G401.6 (cell line): ENCODE measurements around the gene GASK1A.
"Not testable (repeated sequence)": the region's sequence is repeated elsewhere in the genome, so short reads cannot be mapped to it uniquely, and the experiment has no call there.

Experiments
- FAIRE-seq: peaks from 2 replicates; lab custom pipeline; 2012; peaks lifted over from hg19 to GRCh38; lab: Jason Lieb, UNC

GASK1A gene

DNA sequence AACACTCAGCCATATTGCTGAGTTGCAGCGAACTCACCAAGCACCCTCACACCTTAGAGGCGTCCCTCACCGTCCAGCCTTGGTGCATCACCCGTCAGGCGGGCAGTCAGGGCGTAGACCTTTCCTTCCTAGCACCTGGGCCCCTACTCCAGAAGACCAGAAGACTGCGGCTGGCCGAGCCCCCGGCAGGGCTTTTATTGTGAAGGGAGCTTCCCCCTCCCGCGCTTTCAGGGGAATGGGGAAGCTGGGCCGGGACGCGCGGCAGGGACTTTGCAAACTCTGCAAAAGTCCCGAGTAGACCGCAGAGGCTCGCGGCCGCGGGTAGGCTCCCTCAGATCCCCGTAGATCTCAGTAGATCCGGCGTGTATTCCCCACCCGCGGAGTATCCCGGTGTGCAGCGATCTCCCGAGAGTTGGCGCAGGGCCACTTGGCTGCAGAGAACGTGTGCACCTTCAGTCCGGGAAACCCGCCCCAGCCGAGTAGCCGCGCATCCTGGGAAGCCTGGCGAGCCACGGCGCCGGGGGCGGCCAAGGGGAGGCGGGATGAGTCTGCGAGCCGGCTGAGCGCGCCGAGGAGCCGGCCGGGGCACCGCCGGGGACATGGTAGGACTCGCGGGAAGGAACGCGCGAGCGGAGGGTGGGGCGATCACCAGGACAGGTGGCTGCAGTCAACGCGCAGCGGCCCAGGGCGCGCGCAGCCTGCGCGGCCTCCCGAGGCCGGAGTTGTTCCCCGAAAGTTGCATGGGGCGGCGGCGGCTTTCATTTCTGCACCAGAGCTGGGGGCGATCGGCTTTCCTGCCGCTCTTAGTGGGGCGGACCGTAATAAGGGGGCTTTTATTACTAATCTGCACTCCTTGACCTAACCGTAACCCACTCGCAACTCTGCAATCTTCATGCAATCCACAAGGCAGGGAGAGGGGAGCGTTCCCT is at the start of gene GASK1A:
Gene GASK1A, plus strand, starts transcription at position 268 of the 929 bp plus-strand sequence. Its CDS starts 332 bp downstream, at position 600.
- no peak for FAIRE-seq

DNA sequence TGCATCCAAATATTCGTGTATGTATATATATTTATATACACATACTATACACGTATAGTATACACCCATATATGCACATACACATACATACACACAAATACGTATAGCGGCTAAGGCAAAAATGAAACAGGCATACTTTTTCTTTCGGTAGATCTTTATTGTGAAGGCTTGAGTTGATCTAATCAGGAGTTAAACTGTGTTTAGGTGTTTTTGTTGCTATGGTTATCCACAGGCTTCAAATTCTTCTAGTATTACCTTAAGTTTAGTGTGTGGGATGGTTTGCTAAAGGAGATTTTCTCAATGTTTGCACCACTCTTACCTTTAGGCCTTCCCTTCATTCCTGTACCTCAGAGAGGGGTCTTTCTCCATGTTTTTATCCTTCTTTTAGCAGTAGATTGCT is 45.0 kb upstream of the GASK1A start:
- FAIRE-seq, result no peak

DNA sequence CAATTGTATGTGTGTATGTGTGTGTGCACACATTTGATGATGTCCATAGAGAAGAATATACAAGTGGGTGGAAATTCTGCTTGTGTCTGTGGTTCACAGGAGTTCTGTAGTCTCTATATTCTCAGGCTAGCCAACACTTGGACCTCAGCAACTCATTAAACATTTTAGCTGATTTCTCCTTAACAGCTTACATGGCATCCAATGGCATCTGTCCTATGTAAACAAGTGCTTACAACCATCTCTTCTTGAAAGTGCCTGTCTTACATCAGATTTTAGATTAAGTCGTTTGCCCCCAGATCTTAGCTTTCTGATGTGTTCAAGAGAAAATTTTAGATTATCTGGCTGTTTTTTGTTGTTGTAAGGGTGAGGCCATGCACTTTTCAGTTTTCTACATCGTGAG is 44.2 kb upstream of the GASK1A start:
- no peak for FAIRE-seq

DNA sequence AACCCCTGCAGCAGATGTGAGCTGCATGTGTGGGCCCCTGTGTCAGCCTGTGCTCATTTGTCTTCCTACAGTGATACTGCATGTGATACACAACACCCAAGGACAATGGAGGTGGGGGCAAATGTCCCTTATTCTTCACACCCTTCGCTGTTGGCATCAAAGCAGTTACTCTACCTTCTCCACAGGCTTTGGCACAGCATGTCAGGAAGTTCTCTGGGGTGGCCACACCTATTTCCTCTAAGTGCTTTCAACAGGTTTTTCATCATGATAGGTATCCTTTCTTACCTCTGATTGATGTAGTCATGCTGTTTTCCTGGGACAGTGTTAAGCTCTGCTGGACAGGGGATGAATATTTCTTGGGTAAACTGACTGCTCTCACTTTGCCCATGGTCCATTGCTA is 43.6 kb upstream of the GASK1A start:
- FAIRE-seq, result no peak

DNA sequence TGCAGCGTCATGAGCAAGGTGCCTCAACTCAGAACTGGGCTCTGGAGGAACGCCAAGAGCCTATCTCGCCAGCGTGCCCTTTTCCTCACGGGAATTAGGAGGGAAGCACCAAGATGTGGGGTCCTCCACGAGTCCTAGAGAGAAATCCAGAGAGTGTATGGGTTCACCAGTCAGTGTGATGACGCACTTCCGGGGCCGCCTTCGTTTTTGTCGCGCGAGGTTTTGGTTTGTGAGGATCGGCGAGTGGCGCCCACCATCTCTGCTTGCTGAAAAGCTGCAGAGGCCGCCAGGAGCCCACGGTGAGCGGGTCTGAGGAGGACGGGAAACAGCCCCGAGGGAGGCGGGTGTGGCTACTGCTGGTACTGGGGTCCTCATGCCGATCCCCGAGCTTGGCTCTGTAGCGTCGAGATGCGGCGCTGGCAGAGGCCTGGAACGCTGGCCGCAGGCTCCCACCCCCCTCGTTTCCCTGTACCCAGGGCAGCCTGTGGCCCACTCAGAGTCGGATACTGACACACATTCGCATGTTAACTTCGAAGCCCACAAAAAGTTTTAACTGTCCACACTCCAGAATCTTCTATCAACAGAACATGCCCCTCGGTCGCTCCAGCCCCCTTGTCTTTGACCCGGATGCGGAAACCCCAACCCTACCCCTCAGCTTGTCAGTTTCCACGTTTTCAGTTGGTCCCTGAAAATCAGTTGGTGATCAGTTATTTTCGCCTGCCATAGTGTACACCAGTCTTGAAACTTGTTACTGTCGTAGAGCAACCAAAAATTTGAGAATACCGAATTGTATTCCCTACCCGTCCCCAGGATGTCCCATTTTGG is 42.7 kb upstream of the GASK1A start:
- FAIRE-seq, result no peak

DNA sequence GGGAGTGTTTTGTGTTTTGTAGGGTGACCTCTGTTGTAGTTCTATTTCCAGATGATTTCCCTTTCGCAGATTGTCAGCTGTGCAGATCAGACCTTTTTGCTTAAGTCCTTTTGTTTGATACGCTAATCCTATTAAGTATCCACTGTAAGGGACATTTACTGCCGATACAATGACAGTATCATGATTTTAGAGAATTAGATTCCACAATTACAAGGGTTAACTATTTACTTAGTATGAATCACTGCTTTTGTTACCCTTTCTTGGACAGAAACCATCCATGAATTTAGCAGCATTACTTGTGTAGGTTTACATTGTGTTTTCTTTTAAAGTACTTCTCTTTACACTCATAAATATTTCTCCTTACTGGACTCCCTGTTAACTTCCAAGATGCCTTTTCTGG is 41.8 kb upstream of the GASK1A start:
- no peak for FAIRE-seq

DNA sequence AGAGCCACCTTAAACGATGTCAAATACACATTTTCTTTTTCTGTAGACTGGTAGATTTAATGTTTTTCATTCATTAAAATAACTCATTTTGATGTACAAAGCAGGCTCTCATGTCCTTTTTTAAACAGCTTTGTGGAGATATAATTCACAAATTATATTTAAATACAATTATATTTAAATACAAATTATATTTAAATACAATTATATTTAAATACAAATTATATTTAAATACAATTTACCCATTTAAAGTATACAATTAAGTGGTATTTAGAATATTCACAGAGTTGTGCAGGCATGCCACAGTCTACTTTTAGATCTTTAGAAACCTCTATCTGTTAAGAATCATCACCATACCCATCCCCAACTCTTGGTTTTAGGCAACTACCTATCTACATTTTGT is 36.4 kb upstream of the GASK1A start:
- peak; percentile 59 for FAIRE-seq

DNA sequence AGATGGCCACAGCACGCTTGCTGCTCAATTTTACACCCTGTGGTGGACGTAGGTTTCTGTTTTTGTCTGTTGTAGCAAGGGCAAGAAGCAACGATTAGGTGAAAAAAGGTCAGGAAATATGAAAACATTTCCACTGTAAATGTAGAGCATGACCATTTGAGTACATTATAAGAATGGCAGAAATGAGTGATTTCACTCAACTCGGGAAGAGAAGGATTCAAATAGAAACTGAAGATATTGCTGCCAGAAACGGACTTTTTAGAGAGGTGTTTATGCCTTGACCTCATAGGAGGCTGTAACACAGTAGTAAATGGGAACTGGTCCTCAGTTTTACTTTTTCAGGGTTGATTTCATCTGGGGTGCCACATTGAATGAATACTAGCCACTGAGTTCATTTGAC is 33.1 kb upstream of the GASK1A start:
- FAIRE-seq, result no peak

- no peak for FAIRE-seq
Measured at GRCh38 chr3:42957573-42957972, 21.5 kb upstream of the GASK1A start.

- FAIRE-seq, result no peak
Measured at GRCh38 chr3:42960282-42960681, 18.8 kb upstream of the GASK1A start.

DNA sequence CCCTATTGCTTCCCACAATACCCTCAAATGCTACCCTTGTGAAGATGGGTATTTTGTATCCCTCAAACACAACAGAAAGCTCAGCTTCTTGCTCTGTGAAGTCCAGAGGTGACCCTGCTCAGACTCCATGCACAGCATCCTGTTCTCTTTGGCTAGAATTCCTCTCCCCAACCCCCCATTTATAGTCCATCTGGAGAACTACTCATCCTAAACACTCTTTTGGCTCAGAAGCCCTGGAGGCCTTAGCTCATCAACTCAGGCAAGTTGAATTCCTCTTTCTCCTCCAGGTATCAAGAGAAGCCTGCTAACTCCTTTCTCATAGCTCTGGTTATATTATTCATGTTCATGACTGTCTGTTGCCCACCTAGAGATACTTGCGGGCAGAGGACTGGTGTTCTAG is 18.3 kb upstream of the GASK1A start:
- no peak for FAIRE-seq

GRCh38 chr3:42961633-42962032 is 17.5 kb upstream of the GASK1A start:
- FAIRE-seq, result peak; percentile 86

GRCh38 chr3:42963269-42963668 is 15.8 kb upstream of the GASK1A start:
- no peak for FAIRE-seq

DNA sequence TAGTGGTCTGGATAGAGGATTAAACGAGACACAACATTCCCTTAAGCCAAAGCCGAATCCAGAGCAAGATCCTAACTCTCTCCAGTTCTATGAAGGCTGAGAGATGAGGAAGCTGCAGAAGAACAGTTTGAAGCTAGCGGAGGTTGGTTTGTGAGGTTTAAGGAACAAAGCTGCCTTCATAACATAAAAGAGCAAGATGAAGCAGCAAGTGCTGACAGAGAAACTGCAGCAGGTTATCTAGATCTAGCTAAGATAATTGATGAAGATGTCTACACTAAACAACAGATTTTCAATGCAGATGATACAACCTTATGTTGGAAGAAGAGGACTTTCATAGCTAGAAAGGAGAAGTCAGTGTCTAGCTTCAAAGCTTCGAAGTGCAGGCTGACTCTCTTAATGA is 14.8 kb upstream of the GASK1A start:
- FAIRE-seq, result no peak

GRCh38 chr3:42970557-42970956 is 8.6 kb upstream of the GASK1A start:
- no peak for FAIRE-seq

- FAIRE-seq, result no peak
Measured at GRCh38 chr3:42970976-42971772, 7.9 kb upstream of the GASK1A start.

- FAIRE-seq, result not testable (repeated sequence)
Measured at GRCh38 chr3:42974906-42975305, 4.2 kb upstream of the GASK1A start.

DNA sequence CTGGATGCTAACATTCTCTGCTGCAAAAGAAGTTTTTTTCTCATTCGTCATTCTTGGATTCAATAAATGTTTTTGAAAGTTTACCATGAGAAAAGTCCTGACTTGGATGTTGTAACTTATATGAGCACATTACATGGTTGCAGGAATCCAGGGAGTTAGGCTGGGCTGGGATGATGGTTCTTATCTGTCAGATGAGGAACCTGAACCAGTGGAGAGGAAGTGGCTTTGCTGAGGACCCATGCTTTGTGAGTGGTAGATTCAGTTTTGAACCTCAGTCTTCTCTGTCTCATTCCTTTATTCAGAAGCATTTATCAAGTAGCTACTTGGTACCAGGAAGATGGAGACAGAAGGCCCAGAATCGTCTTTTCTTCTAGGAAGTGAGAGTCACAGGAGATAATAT is 3.7 kb upstream of the GASK1A start:
- no peak for FAIRE-seq

DNA sequence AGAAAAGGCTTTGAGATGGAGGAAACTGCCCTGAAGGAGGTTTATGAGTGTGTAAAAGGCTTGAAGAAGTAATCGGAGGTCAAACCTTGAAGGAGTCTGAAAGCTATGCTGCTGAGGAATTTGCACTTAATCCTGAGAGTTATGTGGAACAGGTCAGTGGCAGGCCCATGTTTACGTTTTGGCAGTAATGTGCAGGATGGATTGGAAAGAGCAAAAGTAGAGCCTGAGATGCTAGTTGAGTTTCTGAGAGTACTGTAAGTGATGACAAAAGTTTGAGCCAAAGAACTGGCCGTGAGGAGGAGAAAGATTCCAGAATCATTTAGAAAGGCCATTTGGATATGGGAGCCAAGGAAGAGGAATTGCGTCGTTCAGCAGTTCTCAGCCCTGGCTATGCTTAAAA is 3.2 kb upstream of the GASK1A start:
- FAIRE-seq, result no peak

DNA sequence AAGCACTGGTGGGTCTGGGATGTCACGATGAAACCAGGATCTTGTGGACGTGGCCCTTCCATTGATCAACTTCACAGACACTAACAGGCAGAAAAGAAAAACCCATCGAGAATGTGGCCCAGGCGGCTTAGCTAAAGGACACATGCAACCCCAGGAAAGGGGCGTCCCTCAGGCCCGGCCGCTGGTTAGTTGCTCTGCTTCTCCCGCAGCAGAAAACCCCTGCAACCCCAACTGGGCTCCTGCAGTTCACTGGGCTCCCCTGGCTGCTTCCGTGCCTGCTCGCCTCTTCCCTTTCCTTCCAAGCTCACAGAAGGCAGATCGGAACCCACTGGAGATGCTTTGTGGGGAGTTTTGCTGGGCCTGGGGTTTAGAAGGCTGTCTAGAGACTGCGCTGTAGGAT is 1.1 kb downstream of the GASK1A start:
- FAIRE-seq, result no peak

- FAIRE-seq, result no peak
Measured at GRCh38 chr3:42980909-42981308, 1.8 kb downstream of the GASK1A start.

DNA sequence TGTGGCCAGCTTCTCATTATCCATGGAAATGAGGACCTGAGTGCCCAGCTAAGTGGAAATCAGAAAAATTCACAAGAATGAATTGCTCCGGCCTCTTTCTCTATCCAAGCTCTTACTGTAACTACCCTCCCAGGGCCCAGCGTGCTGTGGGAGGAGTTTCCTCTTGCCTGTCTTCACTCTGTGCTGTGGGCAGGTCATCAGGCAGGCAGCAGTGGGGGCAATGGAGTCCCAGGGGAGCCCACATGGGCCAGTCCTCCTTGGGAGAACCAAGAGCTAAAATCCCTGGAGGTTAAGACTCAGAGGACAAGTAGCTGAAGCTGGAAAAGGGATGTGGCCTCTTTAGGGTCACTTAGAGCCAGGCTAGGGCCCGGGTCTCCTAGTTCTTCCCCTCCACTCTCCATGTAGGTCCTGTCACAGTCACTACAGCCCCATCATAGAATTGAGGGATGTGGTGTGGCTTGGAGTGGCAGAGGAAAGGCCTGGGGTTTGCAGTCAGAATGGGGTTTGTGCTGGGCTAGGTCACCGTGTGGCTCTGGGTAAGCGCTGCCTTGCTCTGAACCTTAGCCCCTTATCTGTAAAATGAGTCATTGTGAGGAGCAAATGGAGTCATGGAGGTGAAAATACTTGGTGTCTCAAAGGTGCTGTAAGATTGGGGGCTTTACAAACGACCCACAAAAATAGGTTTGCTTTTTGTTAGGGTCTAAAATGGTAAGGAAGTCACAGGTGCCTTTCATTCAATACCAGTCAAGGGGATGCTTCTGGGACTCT is 3.7 kb downstream of the GASK1A start:
- FAIRE-seq, result no peak
